Measurements from ENCODE around the gene TIAM2.

- no peak for TF ChIP-seq POLR2A (IDR thresholded peaks at IDR 0.05; ENCODE audit: low read depth, low read length)
- TF ChIP-seq TAF1 (IDR thresholded peaks at IDR 0.05; ENCODE audit: borderline replicate concordance, low read depth, low read length), result no peak
Observed at GRCh38 chr6:155186052-155186658, 191.0 kb downstream of the TIAM2 start.

Measured in GM12892 (cell line).